ENCODE measurements around the gene SCGN.

DNA sequence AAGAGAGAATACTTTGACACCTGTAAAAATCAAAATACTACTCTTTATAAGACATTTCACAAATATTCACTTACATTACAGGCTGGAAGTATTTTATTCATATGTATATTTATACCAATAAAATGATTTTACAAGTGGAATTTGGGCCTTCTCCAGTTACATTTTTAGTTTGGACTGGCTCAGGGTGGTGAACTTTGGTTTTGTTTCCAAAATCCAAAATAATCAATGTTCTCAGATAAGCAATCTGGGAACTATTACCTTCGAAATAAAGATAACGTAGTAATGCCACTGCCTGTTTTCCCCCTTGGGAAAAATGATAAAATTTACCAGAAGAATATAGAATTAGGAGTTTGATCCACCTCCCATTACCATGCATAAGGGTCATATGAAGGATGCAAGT, 31.6 kb upstream of the SCGN start:
- TF ChIP-seq RCOR1 (IDR thresholded peaks at IDR 0.05; ENCODE audit: borderline replicate concordance in 1 of 2, low read depth in 2 of 2, low read length in 2 of 2) (no peak), EP300 (IDR thresholded peaks at IDR 0.05; ENCODE audit: low read length) (no peak), HNRNPL (IDR thresholded peaks at IDR 0.05; ENCODE audit: low read depth, low read length) (no peak), SMARCA4 (IDR thresholded peaks at IDR 0.05) (no peak)

All from K562 (cell line).